Activated T-cell treated with anti-CD3 and anti-CD28 coated beads for 48 hours (primary cell): ENCODE results near the gene ZNF587B.
"Not testable (repeated sequence)": the region's sequence is repeated elsewhere in the genome, so short reads cannot be mapped to it uniquely, and the experiment has no call there.

Experiments
- DNase-seq: peaks from one replicate; pipeline ENCODE4 v3.0.0-alpha.2; 2020; ENCODE audit warnings: low read depth

The ZNF587B gene

GRCh38 chr19:57830071-57830602 lies at the start of gene ZNF587B:
ZNF587B (plus strand) TSS chr19:57830299; CDS start chr19:57830529, 230 bp downstream.
- no peak for DNase-seq

GRCh38 chr19:57786286-57786685 lies 43.8 kb upstream of the ZNF587B start:
- no peak for DNase-seq

- no peak for DNase-seq
Measured at GRCh38 chr19:57786906-57787305, 43.2 kb upstream of the ZNF587B start.

GRCh38 chr19:57788114-57788692 lies 41.9 kb upstream of the ZNF587B start:
- DNase-seq: no peak

GRCh38 chr19:57789288-57789687 lies 40.8 kb upstream of the ZNF587B start:
- no peak for DNase-seq

GRCh38 chr19:57796580-57796979 lies 33.5 kb upstream of the ZNF587B start:
- not testable (repeated sequence) for DNase-seq

GRCh38 chr19:57800696-57801095 lies 29.4 kb upstream of the ZNF587B start:
- no peak for DNase-seq

- no peak for DNase-seq
Measured at GRCh38 chr19:57802269-57802668, 27.8 kb upstream of the ZNF587B start.

- DNase-seq: no peak
Measured at GRCh38 chr19:57803265-57803593, 26.9 kb upstream of the ZNF587B start.

- DNase-seq: no peak
Measured at GRCh38 chr19:57803594-57804325, 26.3 kb upstream of the ZNF587B start.

- no peak for DNase-seq
Measured at GRCh38 chr19:57807541-57807940, 22.6 kb upstream of the ZNF587B start.

- DNase-seq: not testable (repeated sequence)
Measured at GRCh38 chr19:57810410-57811295, 19.4 kb upstream of the ZNF587B start.

- no peak for DNase-seq
Measured at GRCh38 chr19:57812226-57812625, 17.9 kb upstream of the ZNF587B start.

GRCh38 chr19:57812975-57813820 lies 16.9 kb upstream of the ZNF587B start:
- DNase-seq: not testable (repeated sequence)

- DNase-seq: no peak
Measured at GRCh38 chr19:57813919-57814504, 16.1 kb upstream of the ZNF587B start.

GRCh38 chr19:57814505-57815246 lies 15.4 kb upstream of the ZNF587B start, which contains the start of gene ZNF552:
ZNF552 (minus strand) TSS chr19:57814913; CDS start chr19:57814743, 170 bp downstream.
- DNase-seq: peak; percentile 57

GRCh38 chr19:57815247-57816075 lies 14.6 kb upstream of the ZNF587B start:
- DNase-seq: no peak

GRCh38 chr19:57816652-57817051 lies 13.4 kb upstream of the ZNF587B start:
- no peak for DNase-seq

GRCh38 chr19:57817976-57818375 lies 12.1 kb upstream of the ZNF587B start:
- DNase-seq: no peak

- no peak for DNase-seq
Measured at GRCh38 chr19:57818378-57818777, 11.7 kb upstream of the ZNF587B start.
